HG02759 (cell line): ENCODE results near the gene NEDD4L.
"Not testable (repeated sequence)": the region's sequence is repeated elsewhere in the genome, so short reads cannot be mapped to it uniquely, and the experiment has no call there.

Experiments
- ATAC-seq: cut with Tn5 transposase; IDR thresholded peaks from one replicate; pipeline ENCODE4 v1.9.1; 2021; ENCODE audit warnings: mild to moderate bottlenecking, moderate library complexity; ENCODE audit not compliant: unreplicated experiment

NEDD4L gene

GRCh38 chr18:58144671-58145285, 100.8 kb downstream of the NEDD4L start:
- no peak for ATAC-seq

GRCh38 chr18:58146099-58146498, 102.1 kb downstream of the NEDD4L start:
- no peak for ATAC-seq

DNA sequence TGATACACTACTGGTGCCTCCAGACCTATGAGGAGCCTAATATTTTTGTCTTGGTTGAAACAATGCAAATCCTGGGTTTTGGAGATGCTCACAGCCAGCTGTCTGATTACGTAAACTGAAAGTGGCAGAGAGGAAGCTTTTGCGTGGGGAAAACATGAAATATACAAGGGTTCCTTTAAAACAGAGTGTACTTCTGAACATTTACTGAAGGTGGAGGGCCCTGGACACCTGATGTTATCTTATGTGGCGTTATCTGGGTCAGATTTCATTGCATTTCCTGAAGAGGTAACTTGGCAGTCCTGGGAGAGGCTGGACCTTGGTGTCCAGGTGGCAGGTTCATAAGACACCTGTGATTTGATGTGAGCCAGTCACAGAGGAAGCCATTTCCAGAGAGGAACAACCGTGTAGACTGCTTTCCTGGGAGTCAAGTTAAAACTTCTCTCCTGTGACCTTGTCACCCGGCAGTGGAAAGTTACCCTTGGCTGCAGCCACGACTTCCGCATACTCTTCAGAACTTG, 105.0 kb downstream of the NEDD4L start:
- peak; percentile 81 for ATAC-seq

DNA sequence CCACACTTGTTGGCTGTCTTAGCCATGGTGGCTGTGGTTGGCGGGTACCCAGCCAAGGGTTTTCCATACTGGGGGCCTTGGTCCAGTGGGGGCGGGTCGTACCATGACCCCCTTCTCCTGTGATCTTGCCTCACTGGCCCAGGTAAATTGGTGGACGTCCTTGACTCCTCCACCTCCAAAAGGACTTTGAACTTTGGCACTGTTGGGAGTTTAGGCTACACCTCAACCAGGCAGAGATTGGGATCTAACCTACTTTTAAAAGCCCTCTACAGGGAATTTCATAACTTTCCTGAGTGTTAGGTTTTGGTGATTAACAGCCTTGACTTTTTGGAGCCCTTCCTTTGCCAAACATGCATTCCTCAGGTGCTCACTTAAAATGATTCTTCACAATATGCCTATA, 106.7 kb downstream of the NEDD4L start:
- no peak for ATAC-seq

GRCh38 chr18:58152216-58152615, 108.2 kb downstream of the NEDD4L start:
- no peak for ATAC-seq

DNA sequence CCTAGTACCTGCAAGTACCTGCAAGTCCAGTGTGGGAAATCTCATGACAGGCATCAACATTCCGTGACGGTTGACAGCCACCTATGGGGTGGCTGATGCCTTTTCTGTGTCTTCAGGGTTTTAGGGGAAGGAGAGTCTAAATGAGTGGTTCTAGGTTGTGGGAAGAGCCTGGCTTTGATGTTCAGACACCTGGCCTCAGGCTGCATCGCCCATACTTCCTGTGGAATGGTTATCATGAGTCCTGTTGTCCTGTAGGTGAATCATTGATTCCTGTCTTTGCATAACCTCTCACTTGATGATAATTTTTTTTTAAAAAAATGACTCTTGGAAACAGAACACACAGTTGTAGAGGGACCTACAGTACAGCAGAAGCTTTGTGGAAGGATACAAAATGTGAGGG, 108.9 kb downstream of the NEDD4L start:
- no peak for ATAC-seq

DNA sequence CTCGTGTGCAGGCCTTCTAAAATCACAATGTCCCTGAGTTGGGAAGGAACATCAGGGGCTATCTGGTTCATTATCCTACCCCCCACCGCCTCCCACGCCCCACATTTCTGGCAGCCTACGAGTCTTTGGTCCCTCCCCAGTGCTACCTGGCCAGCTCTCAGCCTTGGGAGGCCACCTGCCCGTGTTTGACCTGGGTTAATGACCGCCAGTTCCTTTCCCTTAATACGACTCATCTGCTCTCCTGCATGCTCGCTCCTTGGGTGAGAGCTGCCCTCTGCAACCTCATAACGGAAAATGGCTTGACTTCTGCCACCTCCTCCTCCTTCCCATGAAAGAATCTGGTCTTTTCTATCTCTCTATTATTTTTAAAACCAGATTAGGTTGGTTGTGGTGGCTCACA, 112.5 kb downstream of the NEDD4L start:
- no peak for ATAC-seq

DNA sequence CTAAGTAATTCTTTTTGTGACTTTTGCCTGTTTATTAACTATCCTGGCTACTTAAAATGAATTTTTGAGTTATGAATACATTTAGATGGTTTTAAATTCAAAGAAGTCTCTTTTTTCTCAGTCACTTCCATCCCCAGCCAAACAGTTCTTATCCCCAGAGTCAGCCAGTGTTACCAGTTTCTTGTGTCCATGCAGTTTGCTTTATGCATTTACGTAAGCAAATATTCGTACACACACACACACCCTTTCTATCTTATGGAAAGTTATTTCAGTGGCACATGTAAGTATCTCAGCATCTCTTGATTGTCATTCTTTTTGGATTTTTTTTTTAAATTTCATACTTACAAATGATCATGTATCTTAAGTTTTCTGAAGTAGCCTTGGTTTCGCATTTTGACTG, 113.2 kb downstream of the NEDD4L start:
- ATAC-seq = no peak

DNA sequence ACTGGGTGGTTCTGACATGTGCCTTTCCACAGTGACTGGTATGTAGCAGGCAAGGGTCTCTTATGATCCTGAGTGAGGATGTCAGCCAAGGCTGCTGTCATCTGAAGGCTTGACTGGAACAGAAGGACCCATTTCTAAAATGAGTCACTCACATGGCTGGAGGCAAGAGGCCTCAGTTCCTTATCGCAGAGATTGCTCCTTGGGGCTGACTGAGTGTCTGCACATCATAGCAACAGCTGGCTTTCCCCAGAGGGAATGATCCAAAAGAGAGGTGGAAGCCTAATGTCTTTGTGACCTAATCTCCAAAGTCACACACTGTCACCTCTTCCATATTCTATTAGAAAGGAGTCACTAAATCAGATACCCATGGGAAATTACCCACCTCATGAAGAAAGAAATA, 114.0 kb downstream of the NEDD4L start:
- no peak for ATAC-seq

- no peak for ATAC-seq
These were observed 114.4 kb downstream of the NEDD4L start for GRCh38 chr18:58158459-58158858.

- ATAC-seq = no peak
These were observed 117.6 kb downstream of the NEDD4L start for GRCh38 chr18:58161659-58162058.

- ATAC-seq = no peak
These were observed 118.1 kb downstream of the NEDD4L start for GRCh38 chr18:58162127-58162526.

- no peak for ATAC-seq
These were observed 119.1 kb downstream of the NEDD4L start for GRCh38 chr18:58163004-58163590.

DNA sequence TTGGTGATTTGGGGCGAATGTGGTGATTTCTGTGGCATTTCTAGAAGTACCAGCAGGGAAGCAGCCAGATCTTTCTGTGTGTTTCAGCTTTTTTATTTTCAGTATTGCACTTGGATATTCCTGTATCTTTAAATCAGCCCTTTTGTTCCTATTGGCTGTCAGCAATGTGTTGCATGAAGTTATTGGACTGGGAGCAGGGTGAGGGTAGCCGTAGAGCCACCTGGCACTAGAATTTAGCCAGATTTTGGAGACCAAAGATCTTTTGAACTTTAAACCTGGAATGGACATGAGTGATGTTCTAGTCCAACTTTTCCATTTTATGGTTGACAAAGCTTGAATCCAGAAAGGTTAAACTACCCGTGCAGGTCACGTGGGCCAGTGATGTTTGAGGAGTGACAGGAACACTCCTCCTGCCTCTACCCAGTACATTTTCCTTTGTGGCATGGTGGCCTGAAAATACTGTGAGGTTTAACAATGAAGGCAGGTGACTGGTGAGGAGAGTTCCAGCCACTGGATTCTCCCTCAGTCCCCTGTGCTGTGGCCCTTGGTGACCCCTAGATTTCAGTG, 122.3 kb downstream of the NEDD4L start:
- no peak for ATAC-seq

DNA sequence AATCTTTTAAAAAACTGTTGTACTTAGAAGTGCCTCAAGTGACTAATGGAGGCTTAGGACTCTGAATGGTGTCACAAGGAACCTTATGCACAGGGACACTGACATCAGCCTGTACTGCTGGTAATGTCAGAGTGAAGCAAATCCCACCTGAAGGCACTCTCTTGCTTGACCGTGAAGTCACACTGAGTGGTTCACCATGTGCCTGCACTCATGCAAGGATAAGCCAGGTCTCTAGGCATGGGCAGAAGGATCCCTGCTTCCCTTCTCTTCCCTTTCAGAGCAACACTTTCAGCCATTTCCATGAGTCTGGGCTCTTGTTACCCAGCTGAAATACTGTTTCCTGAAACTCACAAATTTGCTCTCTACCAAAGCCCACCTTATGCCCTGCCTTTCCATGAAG, 123.0 kb downstream of the NEDD4L start:
- no peak for ATAC-seq

DNA sequence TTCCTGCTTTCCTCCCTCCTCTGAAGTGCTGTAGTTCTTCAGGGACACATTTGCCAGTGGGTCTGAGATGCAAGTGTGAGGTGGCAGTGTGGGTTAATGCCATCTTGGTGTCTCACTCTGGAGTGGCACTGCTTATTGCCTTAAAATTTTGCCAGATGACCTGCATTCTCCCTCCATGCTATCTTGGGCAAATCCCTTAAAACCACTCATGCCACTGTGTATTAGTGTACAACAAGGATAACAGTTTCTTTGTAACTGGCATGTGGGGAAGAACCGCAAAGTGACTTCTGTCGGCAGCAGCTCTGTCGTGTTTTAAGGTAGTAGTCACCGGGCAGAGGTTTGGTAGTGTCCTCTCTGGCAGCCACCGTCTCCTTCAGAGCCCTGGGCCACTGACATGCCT, 124.2 kb downstream of the NEDD4L start:
- no peak for ATAC-seq

DNA sequence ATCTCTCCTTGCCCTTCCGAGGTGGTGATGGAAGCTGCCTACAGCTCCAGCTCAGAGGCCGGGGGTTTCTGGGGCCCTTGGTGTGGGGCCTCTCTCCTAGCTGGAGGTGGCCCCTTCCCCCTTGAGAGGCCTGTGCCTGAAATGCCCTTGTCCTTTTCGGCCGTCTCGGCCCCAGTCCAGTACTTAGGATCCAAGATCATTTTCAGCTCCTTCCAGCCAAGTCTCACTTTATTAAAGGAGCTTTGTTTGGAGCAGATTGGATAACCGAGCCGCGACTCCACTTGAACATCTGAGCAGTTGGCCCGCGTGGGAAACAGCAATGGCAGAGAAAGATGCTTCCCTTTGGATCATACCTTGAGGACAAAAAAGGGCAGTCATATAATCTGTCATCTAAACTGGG, 125.0 kb downstream of the NEDD4L start:
- no peak for ATAC-seq

DNA sequence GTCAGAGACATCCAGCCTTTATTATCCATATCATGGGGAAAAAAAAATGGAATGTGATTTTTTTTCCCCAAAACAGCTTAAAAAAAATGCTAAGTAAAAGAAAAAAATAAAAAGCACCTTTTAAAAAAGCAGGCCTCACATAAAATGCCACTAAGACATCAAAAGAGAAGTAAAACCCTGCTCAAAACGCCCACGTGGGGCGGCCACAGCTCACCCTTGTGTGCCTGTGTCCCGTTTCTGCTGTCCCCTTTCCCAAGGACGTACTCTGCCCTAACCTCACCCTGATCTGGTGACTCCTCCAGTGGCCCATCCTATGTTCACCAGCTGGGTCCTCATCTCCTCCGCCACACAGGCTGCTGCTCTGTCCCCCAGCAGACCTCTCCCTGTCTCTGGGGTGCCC, 125.4 kb downstream of the NEDD4L start:
- ATAC-seq = no peak

- not testable (repeated sequence) for ATAC-seq
These were observed 126.0 kb downstream of the NEDD4L start for GRCh38 chr18:58170036-58170435.

DNA sequence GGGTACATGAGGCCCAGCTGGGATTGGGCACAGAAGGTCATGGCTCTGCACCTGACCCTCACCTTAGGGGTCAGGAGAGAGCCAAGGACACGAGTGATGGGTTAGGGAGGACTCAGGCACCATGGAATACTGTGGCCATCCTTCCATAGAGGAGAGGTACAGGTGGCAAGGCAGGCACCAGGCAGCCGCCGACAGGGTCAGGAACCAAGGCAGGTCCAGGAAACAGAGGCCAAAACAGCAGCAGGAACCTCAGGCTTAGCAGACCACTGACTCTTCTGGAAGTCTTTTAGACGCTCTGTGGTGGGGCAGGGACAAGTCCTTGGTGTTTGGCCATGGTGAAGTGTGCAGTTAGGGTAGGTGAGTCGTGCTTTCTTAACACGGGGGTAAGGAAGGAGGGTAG, 128.0 kb downstream of the NEDD4L start:
- ATAC-seq = no peak

GRCh38 chr18:58174285-58174684, 130.3 kb downstream of the NEDD4L start:
- no peak for ATAC-seq

- no peak for ATAC-seq
These were observed 131.2 kb downstream of the NEDD4L start for GRCh38 chr18:58175122-58175785.
